Spleen (tissue), 7 donors: ENCODE measurements around the gene GLA.

Experiments
- CTCF ChIP-seq, 11 experiments: fragments of 200-600 bp in 7 of 11; fragments of 450-650 bp in 4 of 11; sonication (generic) in 4 of 11; IDR thresholded peaks in 8 of 11; conservative IDR thresholded peaks in 3 of 11; 1 replicate in 7 of 11; 2 replicates in 4 of 11; pipeline versions ENCODE4 v1.4.0 to v1.8.0; 2016 to 2021; ENCODE audit warnings: antibody characterized with exemption in 11 of 11, inconsistent platforms in 4 of 11, mild to moderate bottlenecking in 1 of 11
- POLR2A ChIP-seq, 3 donors: fragments of 450-650 bp; IDR thresholded peaks; one replicate each; pipeline ENCODE4 v1.5.1; 2017; ENCODE audit warnings: antibody characterized with exemption in 3 of 3, mild to moderate bottlenecking in 1 of 3
- donor health status: DM: no; HTN: no; CAD: no; lungs with moderate emphysema.
- donor health status: DM: no; HTN: no; CAD: no.
- donor health status: DM: no; HTN: no; CAD: no.

DNA sequence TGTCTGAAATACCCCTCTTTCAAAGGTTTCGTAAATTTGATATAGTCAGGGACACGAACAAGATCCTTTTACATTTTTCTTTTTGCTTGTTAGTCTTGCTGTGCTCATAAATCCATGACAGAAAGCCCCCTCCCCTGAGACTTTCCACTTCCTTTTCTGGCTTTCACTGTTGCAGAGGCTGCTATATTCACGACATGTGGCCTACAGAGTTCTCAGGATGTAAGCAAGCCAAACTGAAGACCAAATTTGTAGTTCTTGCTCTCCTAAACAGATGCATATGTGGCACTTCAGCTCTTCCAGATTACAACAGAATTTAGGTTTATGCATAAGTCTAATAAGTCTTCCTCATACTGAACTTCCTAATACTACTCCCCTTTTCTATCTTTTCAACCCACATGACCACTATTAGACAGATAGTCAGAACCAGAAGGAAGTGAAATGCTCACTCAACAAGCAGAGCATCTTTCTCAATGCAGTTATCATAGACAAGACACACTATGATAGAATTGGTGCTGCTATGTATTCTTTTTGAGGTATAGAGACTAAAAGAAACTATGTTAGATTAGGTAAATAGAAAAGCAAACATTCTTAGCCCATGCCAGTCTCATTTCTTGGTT, 36.7 kb downstream of the GLA start:
- TF ChIP-seq POLR2A (IDR thresholded peaks at IDR 0.05) = no peak
- no peak for TF ChIP-seq CTCF (IDR thresholded peaks at IDR 0.05 in 8 of 11, conservative IDR thresholded peaks at IDR 0.05 in 3 of 11)
